Caco-2 (cell line): Measurements from ENCODE around the gene SECTM1. TPM values are rescaled to one million over a fixed set of nuclear protein-coding genes. Genes with fewer than 3 reads are reported as not detected.
A peak's percentile ranks its signal among the peaks of the same experiment; 100 is the strongest.

Experiments used
- BruUV-seq: library from RNA; stranded (reverse); fragments of 400-500 nt; replicated peaks from 2 replicates; lab custom pipeline; 2021; lab: Mats Ljungman, UMichigan
- CTCF ChIA-PET: fragments of 300-600 bp; sonication (Branson Sonifier 250); formaldehyde crosslinking; loops from one replicate; lab custom pipeline; 2022; ENCODE audit warnings: antibody characterized with exemption; lab: Charles Lee
- POLR2A ChIA-PET: fragments of 300-600 bp; sonication (Branson Sonifier 250); formaldehyde crosslinking; loops from one replicate; lab custom pipeline; 2022; ENCODE audit warnings: antibody characterized with exemption; lab: Charles Lee
- DNase-seq, 2 experiments: peaks; one replicate each; pipeline versions ENCODE4 v3.0.0 to v3.0.0-alpha.2; 2020 to 2022
- H3K27me3 ChIP-seq: replicated peaks from 2 replicates; pipeline ENCODE4 v1.6.0; 2011; ENCODE audit warnings: low read length; ENCODE audit not compliant: control insufficient read depth, insufficient read depth
- H3K36me3 ChIP-seq: 2 replicates; pipeline ENCODE4 v1.5.1; 2011; ENCODE audit warnings: low read length; ENCODE audit not compliant: control insufficient read depth, insufficient read depth
- H3K4me1 ChIP-seq: fragments of 250-450 bp; sonication (Bioruptor Pico); 2 replicates; pipeline ENCODE4 v1.5.1; 2020; ENCODE audit warnings: mild to moderate bottlenecking
- H3K4me3 ChIP-seq: 2 replicates; pipeline ENCODE4 v1.5.1; 2011; ENCODE audit warnings: low read depth, mild to moderate bottlenecking, control low read depth, low read length
- H3K9me3 ChIP-seq: fragments of 250-450 bp; sonication (Bioruptor Pico); 2 replicates; pipeline ENCODE4 v1.5.1; 2020; ENCODE audit warnings: mild to moderate bottlenecking, moderate library complexity
- H3K27ac Mint-ChIP-seq: one replicate; pipeline ENCODE4 v1.8.0; 2022; ENCODE audit warnings: mixed read lengths; ENCODE audit not compliant: unreplicated experiment
- H3K27me3 Mint-ChIP-seq: one replicate; pipeline ENCODE4 v1.8.0; 2022; ENCODE audit warnings: mixed read lengths; ENCODE audit not compliant: insufficient read depth, unreplicated experiment
- H3K36me3 Mint-ChIP-seq: one replicate; pipeline ENCODE4 v1.8.0; 2022; ENCODE audit warnings: mild to moderate bottlenecking, mixed read lengths; ENCODE audit not compliant: insufficient read depth, unreplicated experiment
- H3K4me1 Mint-ChIP-seq: one replicate; pipeline ENCODE4 v1.8.0; 2022; ENCODE audit warnings: low read depth, mixed read lengths; ENCODE audit not compliant: unreplicated experiment
- H3K4me3 Mint-ChIP-seq: one replicate; pipeline ENCODE4 v1.8.0; 2022; ENCODE audit warnings: mild to moderate bottlenecking, moderate library complexity, mixed read lengths; ENCODE audit not compliant: unreplicated experiment
- H3K9me3 Mint-ChIP-seq: one replicate; pipeline ENCODE4 v1.8.0; 2022; ENCODE audit warnings: mixed read lengths; ENCODE audit not compliant: unreplicated experiment
- CTCF ChIP-seq, 2 experiments: fragments of 200-600 bp in 1 of 2; IDR thresholded peaks; 1 replicate in 1 of 2; 2 replicates in 1 of 2; pipeline versions ENCODE4 v1.5.1 to v1.8.0; 2011 to 2022; ENCODE audit warnings: antibody characterized with exemption in 1 of 2, control low read depth in 1 of 2, inconsistent platforms in 1 of 2, low read depth in 1 of 2, low read length in 1 of 2, mild to moderate bottlenecking in 1 of 2, moderate library complexity in 1 of 2; ENCODE audit not compliant: insufficient read depth in 1 of 2, severe bottlenecking in 1 of 2, unreplicated experiment in 1 of 2
- intact Hi-C: fragments of 100-400 bp; cut with micrococcal nuclease; formaldehyde crosslinking; loops from one replicate; pipeline ENCODE4 v1.10.0; 2022; ENCODE audit not compliant: unreplicated experiment
- total RNA-seq: library from RNA; stranded (reverse); gene quantifications from 2 replicates; pipeline ENCODE4 v1.2.3, GENCODE V29; 2022

SECTM1 gene
- total RNA-seq, 1 experiment from 2014 or later: 0.75 TPM

GRCh38 chr17:82339634-82340580 lies 6.3 kb upstream of the SECTM1 start:
- no peaks in the 10 kb centered on the region for H3K9me3 ChIP-seq
- H3K36me3 Mint-ChIP-seq: no peaks in the 10 kb centered on the region
- intact Hi-C loops: no loop called here
- POLR2A ChIA-PET: no interaction called here
- H3K4me1 Mint-ChIP-seq: peaks cover 11% of the 10 kb centered on the region
- no peak for TF ChIP-seq CTCF (IDR thresholded peaks at IDR 0.05; ENCODE audit: insufficient read depth in 1 of 2, low read depth in 1 of 2, low read length in 1 of 2, severe bottlenecking in 1 of 2, unreplicated experiment in 1 of 2)
- H3K4me1 ChIP-seq: peaks cover 24% of the 10 kb centered on the region
- no peak for DNase-seq
- CTCF ChIA-PET: interaction anchor here (1.1 kb wide), 1 partner anchor 104 kb away, joined by 4 read pairs; no protein-coding TSS in a partner anchor
- H3K27ac Mint-ChIP-seq: peak overlapping the region; percentile 85
- peak overlapping the region; percentile 25 for H3K4me3 ChIP-seq
- BruUV-seq: no TSS peak
- H3K27me3 ChIP-seq: no peaks in the 10 kb centered on the region
- H3K4me3 Mint-ChIP-seq: peak overlapping the region; percentile 70
- H3K27me3 Mint-ChIP-seq: no peaks in the 10 kb centered on the region
- no peaks in the 10 kb centered on the region for H3K9me3 Mint-ChIP-seq
- no peaks in the 10 kb centered on the region for H3K36me3 ChIP-seq

- H3K9me3 ChIP-seq: no peaks in the 10 kb centered on the region
- Mint-ChIP-seq H3K9me3 (no peaks in the 10 kb centered on the region), H3K4me1 (peaks cover 13% of the 10 kb centered on the region), H3K27me3 (no peaks in the 10 kb centered on the region), H3K4me3 (peak overlapping the region; percentile 70), H3K27ac (peak overlapping the region; percentile 85), H3K36me3 (no peaks in the 10 kb centered on the region)
- POLR2A ChIA-PET: no interaction called here
- H3K4me3 ChIP-seq: peak overlapping the region; percentile 25
- CTCF ChIA-PET: interaction anchor here (1.1 kb wide), 1 partner anchor 103 kb away, joined by 4 read pairs; no protein-coding TSS in a partner anchor
- H3K4me1 ChIP-seq: peaks cover 24% of the 10 kb centered on the region
- peak in 1 of 2 experiments; percentile 55 for DNase-seq
- no peaks in the 10 kb centered on the region for H3K36me3 ChIP-seq
- no peaks in the 10 kb centered on the region for H3K27me3 ChIP-seq
- intact Hi-C loops: no loop called here
- TF ChIP-seq CTCF (IDR thresholded peaks at IDR 0.05; ENCODE audit: insufficient read depth in 1 of 2, low read depth in 1 of 2, low read length in 1 of 2, severe bottlenecking in 1 of 2, unreplicated experiment in 1 of 2): no peak
- TSS peak; percentile 98 for BruUV-seq
Observed at GRCh38 chr17:82338858-82339633, 5.5 kb upstream of the SECTM1 start.
